SK-N-SH (cell line): Measurements from ENCODE around the gene WFDC12. TPM values are rescaled to one million over a fixed set of nuclear protein-coding genes. Genes with fewer than 3 reads are reported as not detected.

Experiments
- CTCF ChIA-PET: fragments of 300-600, 350-600 bp; formaldehyde crosslinking; extraction: SDS; loops from one replicate; lab custom pipeline; 2021; lab: Yijun Ruan, JAX
- POLR2A ChIA-PET: fragments of 350-600 bp; sonication (Branson Sonifier 250); formaldehyde crosslinking; extraction: SDS; loops from one replicate; lab custom pipeline; 2020; ENCODE audit warnings: antibody characterized with exemption, inconsistent platforms; lab: Yijun Ruan, JAX
- DNase-seq: peaks from one replicate; pipeline ENCODE4 v3.0.0; 2012
- H2AFZ ChIP-seq: fragments of 200-600 bp; sonication (generic); 2 replicates; pipeline ENCODE4 v1.8.1; 2016; ENCODE audit warnings: antibody characterized with exemption, mild to moderate bottlenecking, low read depth
- H3F3A ChIP-seq: fragments of 200-600 bp; sonication (generic); replicated peaks from 2 replicates; pipeline ENCODE3; 2016; ENCODE audit warnings: antibody characterized with exemption, mild to moderate bottlenecking; ENCODE audit not compliant: insufficient read depth
- H3K27ac ChIP-seq, 2 experiments: fragments of 200-500 bp in 1 of 2; fragments of 200-600 bp in 1 of 2; sonication (Bioruptor generic) in 1 of 2; sonication (generic), shearing (Covaris generic) in 1 of 2; 2 replicates each; pipeline versions ENCODE4 v1.5.1 to v1.6.1; 2014 to 2016; ENCODE audit warnings: low read depth in 2 of 2, inconsistent platforms in 1 of 2, low read length in 1 of 2, mild to moderate bottlenecking in 1 of 2, mixed read lengths in 1 of 2
- H3K27me3 ChIP-seq: fragments of 200-600 bp; sonication (generic), shearing (Covaris generic); 2 replicates; pipeline ENCODE4 v1.6.1; 2016; ENCODE audit warnings: mixed run types; ENCODE audit not compliant: insufficient read depth
- H3K36me3 ChIP-seq, 2 experiments: fragments of 200-500 bp in 1 of 2; fragments of 200-600 bp in 1 of 2; sonication (Bioruptor generic) in 1 of 2; sonication (generic) in 1 of 2; replicated peaks in 1 of 2; 2 replicates each; pipeline versions ENCODE3 to v1.5.1; 2014 to 2016; ENCODE audit warnings: low read length in 1 of 2, mild to moderate bottlenecking in 1 of 2; ENCODE audit not compliant: insufficient read depth in 2 of 2, control insufficient read depth in 1 of 2
- H3K4me1 ChIP-seq, 2 experiments: fragments of 200-500 bp in 1 of 2; fragments of 200-600 bp in 1 of 2; sonication (Bioruptor generic) in 1 of 2; sonication (generic), shearing (Covaris generic) in 1 of 2; 2 replicates each; pipeline versions ENCODE4 v1.5.1 to v1.6.1; 2014 to 2016; ENCODE audit warnings: low read depth in 1 of 2, low read length in 1 of 2, mixed run types in 1 of 2; ENCODE audit not compliant: insufficient read depth in 2 of 2, control insufficient read depth in 1 of 2
- H3K4me2 ChIP-seq: fragments of 200-600 bp; sonication (generic), shearing (Covaris generic); 2 replicates; pipeline ENCODE4 v1.6.1; 2017; ENCODE audit warnings: mixed run types
- H3K4me3 ChIP-seq, 2 experiments: fragments of 200-500 bp in 1 of 2; fragments of 200-600 bp in 1 of 2; sonication (Bioruptor generic) in 1 of 2; sonication (generic), shearing (Covaris generic) in 1 of 2; 2 replicates each; pipeline versions ENCODE4 v1.5.1 to v1.8.1; 2014 to 2016; ENCODE audit warnings: low read depth in 2 of 2, inconsistent platforms in 1 of 2, low read length in 1 of 2, mild to moderate bottlenecking in 1 of 2, mixed read lengths in 1 of 2, moderate library complexity in 1 of 2
- H3K79me2 ChIP-seq: fragments of 200-600 bp; sonication (generic); 2 replicates; pipeline ENCODE4 v1.8.1; 2017; ENCODE audit warnings: mild to moderate bottlenecking; ENCODE audit not compliant: insufficient read depth
- H3K9ac ChIP-seq: fragments of 200-600 bp; sonication (generic); 2 replicates; pipeline ENCODE4 v1.6.1; 2017; ENCODE audit warnings: mixed run types
- H3K9me2 ChIP-seq: fragments of 200-600 bp; sonication (generic); 2 replicates; pipeline ENCODE4 v1.6.1; 2017; ENCODE audit warnings: mixed run types
- H3K9me3 ChIP-seq: fragments of 200-600 bp; sonication (generic); 2 replicates; pipeline ENCODE4 v1.6.1; 2017; ENCODE audit warnings: mixed run types, mild to moderate bottlenecking, moderate library complexity
- H4K20me1 ChIP-seq: fragments of 200-600 bp; sonication (generic); 2 replicates; pipeline ENCODE4 v1.6.1; 2017; ENCODE audit warnings: mild to moderate bottlenecking, mixed run types; ENCODE audit not compliant: insufficient read depth
- CHD2 ChIP-seq: fragments of 150-350 bp; IDR thresholded peaks from 2 replicates; pipeline ENCODE4 v1.6.1; 2018; ENCODE audit warnings: low read length; ENCODE audit not compliant: partially characterized antibody
- EP300 ChIP-seq, 2 experiments: IDR thresholded peaks; 2 replicates each; pipeline versions ENCODE4 v1.4.0 to v1.6.1; 2012; ENCODE audit warnings: borderline replicate concordance in 1 of 2, low read depth in 1 of 2, low read length in 1 of 2
- EZH2phosphoT487 ChIP-seq: fragments of 200-600 bp; sonication (generic); IDR thresholded peaks from 2 replicates; pipeline ENCODE4 v1.6.1; 2017; ENCODE audit warnings: low read depth, mixed run types, mild to moderate bottlenecking, antibody characterized with exemption, moderate library complexity, borderline replicate concordance
- FOXJ3 ChIP-seq: sonication (generic); formaldehyde crosslinking; IDR thresholded peaks from 2 replicates; pipeline ENCODE4 v1.5.1; 2020; ENCODE audit warnings: mild to moderate bottlenecking, missing genetic modification reagents
- NFIC ChIP-seq: IDR thresholded peaks from 2 replicates; pipeline ENCODE4 v1.4.0; 2012; ENCODE audit warnings: borderline replicate concordance
- NRF1 ChIP-seq: IDR thresholded peaks from 2 replicates; pipeline ENCODE4 v1.6.1; 2012; ENCODE audit warnings: low read depth, mild to moderate bottlenecking, low read length
- RXRA ChIP-seq: IDR thresholded peaks from 2 replicates; pipeline ENCODE4 v1.4.0; 2012; ENCODE audit warnings: low read depth, mild to moderate bottlenecking, borderline replicate concordance
- SIN3A ChIP-seq: IDR thresholded peaks from 2 replicates; pipeline ENCODE4 v1.6.1; 2012; ENCODE audit warnings: low read depth, mild to moderate bottlenecking, low read length, moderate library complexity, borderline replicate concordance
- TCF12 ChIP-seq: IDR thresholded peaks from 2 replicates; pipeline ENCODE4 v1.4.0; 2012
- ZBTB33 ChIP-seq: IDR thresholded peaks from 2 replicates; pipeline ENCODE4 v1.4.0; 2012; ENCODE audit warnings: low read depth, borderline replicate concordance
- WGBS: methylation state at CpG from one replicate; pipeline ENCODE4 v1.1.6; 2017; ENCODE audit warnings: low lambda C conversion rate; 5-methylcytosine and 5-hydroxymethylcytosine counted together
- polyA plus RNA-seq, 3 experiments: library from polyadenylated mRNA; depleted of rRNA; stranded (reverse); fragments of >200 nt; gene quantifications; 2 replicates each; pipeline ENCODE4 v1.2.3, GENCODE V29; 2012
- TF ChIP-seq, protein P1 (sequence below): IDR thresholded peaks from 2 replicates; pipeline ENCODE4 v1.6.1; 2012; ENCODE audit warnings: mild to moderate bottlenecking, low read depth, low read length, moderate library complexity
- TF ChIP-seq, protein P2 (sequence below): IDR thresholded peaks from 2 replicates; pipeline ENCODE4 v1.4.0; 2012; ENCODE audit warnings: low read depth

Gene WFDC12
- polyA plus RNA-seq, 1 of the 3 experiments (the other 2 are of a cell fraction) = not detected

- TF ChIP-seq ZBTB33 (0 out of 2 replicates have a peak, but pooled peaks have one; percentile 16), NFIC (peak; percentile 91), SIN3A (0 out of 2 replicates have a peak, but pooled peaks have one; percentile 9), TCF12 (peak; percentile 76), EP300 (IDR thresholded peaks at IDR 0.05; ENCODE audit: borderline replicate concordance in 1 of 2, low read depth in 1 of 2, low read length in 1 of 2) (peak in 1 of 2 experiments; percentile 34; a peak in 1 of 4 replicates)
Observed at GRCh38 chr20:45087814-45088213, 36.5 kb downstream of the WFDC12 start (continued).

GRCh38 chr20:45087097-45087790 lies 37.0 kb downstream of the WFDC12 start:
- Histone ChIP-seq H3K9me2 (no peaks in the 10 kb centered on the region), H3K36me3 (peaks cover 3 to 6% of the 10 kb centered on the region in 2 experiments), H4K20me1 (no peaks in the 10 kb centered on the region), H3K27me3 (no peaks in the 10 kb centered on the region), H2AFZ (no peak overlapping the region), H3K4me1 (peaks cover 0 to 4% of the 10 kb centered on the region in 2 experiments; a peak in 1 of 4 replicates), H3K27ac (peak overlapping the region; percentile 79 to 91; a peak in 3 of 4 replicates), H3F3A (peaks cover 22% of the 10 kb centered on the region), H3K4me3 (no peak overlapping the region), H3K9ac (peak overlapping the region; percentile 55), H3K79me2 (no peaks in the 10 kb centered on the region), H3K9me3 (no peaks in the 10 kb centered on the region), H3K4me2 (peak overlapping the region; percentile 55; the same call in 1 of the 2 replicates)
- 94% methylated on average over 3 of the region's 3 CpGs for WGBS
- TF ChIP-seq CHD2 (no peak), EZH2phosphoT487 (no peak)
- DNase-seq = no peak
- CTCF ChIA-PET = interaction anchor here (1.0 to 1.7 kb wide), 5 partner anchors 8 to 77 kb away, joined by 3 to 9 read pairs (median 4); no protein-coding TSS in a partner anchor
- POLR2A ChIA-PET = no interaction called here

GRCh38 chr20:45085867-45086266 lies 38.4 kb downstream of the WFDC12 start:
- no peaks in the 10 kb centered on the region for H3K9me3 ChIP-seq
- 100% methylated on average over 1 of the region's 1 CpG for WGBS
- no peak overlapping the region for H3K27ac ChIP-seq
- peaks cover 0 to 4% of the 10 kb centered on the region in 2 experiments; a peak in 1 of 4 replicates for H3K4me1 ChIP-seq
- POLR2A ChIA-PET = no interaction called here
- no peak overlapping the region for H3K4me2 ChIP-seq
- H3K79me2 ChIP-seq = no peaks in the 10 kb centered on the region
- TF ChIP-seq, protein P1, sequence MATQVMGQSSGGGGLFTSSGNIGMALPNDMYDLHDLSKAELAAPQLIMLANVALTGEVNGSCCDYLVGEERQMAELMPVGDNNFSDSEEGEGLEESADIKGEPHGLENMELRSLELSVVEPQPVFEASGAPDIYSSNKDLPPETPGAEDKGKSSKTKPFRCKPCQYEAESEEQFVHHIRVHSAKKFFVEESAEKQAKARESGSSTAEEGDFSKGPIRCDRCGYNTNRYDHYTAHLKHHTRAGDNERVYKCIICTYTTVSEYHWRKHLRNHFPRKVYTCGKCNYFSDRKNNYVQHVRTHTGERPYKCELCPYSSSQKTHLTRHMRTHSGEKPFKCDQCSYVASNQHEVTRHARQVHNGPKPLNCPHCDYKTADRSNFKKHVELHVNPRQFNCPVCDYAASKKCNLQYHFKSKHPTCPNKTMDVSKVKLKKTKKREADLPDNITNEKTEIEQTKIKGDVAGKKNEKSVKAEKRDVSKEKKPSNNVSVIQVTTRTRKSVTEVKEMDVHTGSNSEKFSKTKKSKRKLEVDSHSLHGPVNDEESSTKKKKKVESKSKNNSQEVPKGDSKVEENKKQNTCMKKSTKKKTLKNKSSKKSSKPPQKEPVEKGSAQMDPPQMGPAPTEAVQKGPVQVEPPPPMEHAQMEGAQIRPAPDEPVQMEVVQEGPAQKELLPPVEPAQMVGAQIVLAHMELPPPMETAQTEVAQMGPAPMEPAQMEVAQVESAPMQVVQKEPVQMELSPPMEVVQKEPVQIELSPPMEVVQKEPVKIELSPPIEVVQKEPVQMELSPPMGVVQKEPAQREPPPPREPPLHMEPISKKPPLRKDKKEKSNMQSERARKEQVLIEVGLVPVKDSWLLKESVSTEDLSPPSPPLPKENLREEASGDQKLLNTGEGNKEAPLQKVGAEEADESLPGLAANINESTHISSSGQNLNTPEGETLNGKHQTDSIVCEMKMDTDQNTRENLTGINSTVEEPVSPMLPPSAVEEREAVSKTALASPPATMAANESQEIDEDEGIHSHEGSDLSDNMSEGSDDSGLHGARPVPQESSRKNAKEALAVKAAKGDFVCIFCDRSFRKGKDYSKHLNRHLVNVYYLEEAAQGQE = no peak
- no peak for TF ChIP-seq RXRA
- TF ChIP-seq FOXJ3 (CRISPR knock-in tag) = no peak
- TF ChIP-seq NRF1 = no peak
- TF ChIP-seq, protein P2, sequence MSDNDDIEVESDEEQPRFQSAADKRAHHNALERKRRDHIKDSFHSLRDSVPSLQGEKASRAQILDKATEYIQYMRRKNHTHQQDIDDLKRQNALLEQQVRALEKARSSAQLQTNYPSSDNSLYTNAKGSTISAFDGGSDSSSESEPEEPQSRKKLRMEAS = no peak
- H3K9me2 ChIP-seq = no peaks in the 10 kb centered on the region
- no peaks in the 10 kb centered on the region for H3K27me3 ChIP-seq
- H3K9ac ChIP-seq = no peak overlapping the region
- CTCF ChIA-PET = interaction anchor here (1.0 to 1.7 kb wide), 5 partner anchors 10 to 75 kb away, joined by 3 to 9 read pairs (median 4); no protein-coding TSS in a partner anchor
- H3K4me3 ChIP-seq = no peak overlapping the region
- peaks cover 5 to 19% of the 10 kb centered on the region in 2 experiments for H3K36me3 ChIP-seq
- no peak for DNase-seq
- no peaks in the 10 kb centered on the region for H4K20me1 ChIP-seq
- H3F3A ChIP-seq = peaks cover 22% of the 10 kb centered on the region
- no peak overlapping the region for H2AFZ ChIP-seq
